Measurements from ENCODE around the gene CBLN4. TPM values are rescaled to one million over a fixed set of nuclear protein-coding genes. Genes with fewer than 3 reads are reported as not detected.

The CBLN4 gene
- total and polyA plus RNA-seq, 2 experiments from 2014 or later = 2.5 to 2.6 TPM

- TF ChIP-seq CTCF (IDR thresholded peaks at IDR 0.05; ENCODE audit: poor library complexity) = no peak
- no peak for TF ChIP-seq EZH2 (IDR thresholded peaks at IDR 0.05; ENCODE audit: borderline replicate concordance)
- TF ChIP-seq EZH2phosphoT487 (IDR thresholded peaks at IDR 0.05; ENCODE audit: low read depth, severe bottlenecking, unreplicated experiment) = no peak
- 68% methylated on average over 3 of the region's 3 CpGs for WGBS (ENCODE audit: low lambda C conversion rate, missing lambda C conversion rate)
These were observed 3.4 kb downstream of the CBLN4 start for GRCh38 chr20:56001890-56002289.

GRCh38 chr20:56001106-56001785 is 4.1 kb downstream of the CBLN4 start:
- no peak overlapping the region for H3K27ac ChIP-seq

More at GRCh38 chr20:56001890-56002289, 3.4 kb downstream of the CBLN4 start:
- H3K36me3 ChIP-seq (replicated peaks; ENCODE audit: insufficient read depth, low read depth) = no peaks in the 10 kb centered on the region
- DNase-seq (ENCODE audit: low spot score) = no peak
- no peaks in the 10 kb centered on the region for H3K79me2 ChIP-seq
- no peaks in the 10 kb centered on the region for H3K4me1 ChIP-seq (ENCODE audit: insufficient read depth)
- H3K4me3 ChIP-seq = no peak overlapping the region
- H3K27me3 ChIP-seq = peaks cover 11% of the 10 kb centered on the region
- H3K27ac ChIP-seq = no peak overlapping the region
- no peaks in the 10 kb centered on the region for H3K9me3 ChIP-seq (ENCODE audit: low read depth)
- no peak overlapping the region for H3K4me2 ChIP-seq
- H3K9me2 ChIP-seq (replicated peaks; ENCODE audit: insufficient read depth) = no peaks in the 10 kb centered on the region
- no peaks in the 10 kb centered on the region for H4K20me1 ChIP-seq (ENCODE audit: insufficient read depth, poor library complexity, severe bottlenecking)
- H2AFZ ChIP-seq = no peak overlapping the region

GRCh38 chr20:55978550-55978949 is 26.8 kb downstream of the CBLN4 start:
- Histone ChIP-seq H3K9me3 (ENCODE audit: low read depth) (no peaks in the 10 kb centered on the region), H3K79me2 (no peaks in the 10 kb centered on the region), H4K20me1 (ENCODE audit: insufficient read depth, poor library complexity, severe bottlenecking) (no peaks in the 10 kb centered on the region), H3K9me2 (replicated peaks; ENCODE audit: insufficient read depth) (no peaks in the 10 kb centered on the region), H3K4me3 (no peak overlapping the region), H3K4me1 (ENCODE audit: insufficient read depth) (no peaks in the 10 kb centered on the region), H3K36me3 (replicated peaks; ENCODE audit: insufficient read depth, low read depth) (no peaks in the 10 kb centered on the region), H2AFZ (no peak overlapping the region), H3K4me2 (no peak overlapping the region), H3K27me3 (no peaks in the 10 kb centered on the region), H3K27ac (no peak overlapping the region)
- TF ChIP-seq EZH2 (IDR thresholded peaks at IDR 0.05; ENCODE audit: borderline replicate concordance) (no peak), EZH2phosphoT487 (IDR thresholded peaks at IDR 0.05; ENCODE audit: low read depth, severe bottlenecking, unreplicated experiment) (no peak), CTCF (IDR thresholded peaks at IDR 0.05; ENCODE audit: poor library complexity) (no peak)
- DNase-seq (ENCODE audit: low spot score) = no peak
- 59% methylated on average over 2 of the region's 2 CpGs for WGBS (ENCODE audit: low lambda C conversion rate, missing lambda C conversion rate)

More at GRCh38 chr20:56001106-56001785, 4.1 kb downstream of the CBLN4 start:
- H3K36me3 ChIP-seq (replicated peaks; ENCODE audit: insufficient read depth, low read depth) = no peaks in the 10 kb centered on the region
- no peaks in the 10 kb centered on the region for H3K9me3 ChIP-seq (ENCODE audit: low read depth)
- no peak overlapping the region for H3K4me2 ChIP-seq
- H2AFZ ChIP-seq = no peak overlapping the region
- H3K4me1 ChIP-seq (ENCODE audit: insufficient read depth) = no peaks in the 10 kb centered on the region
- no peak overlapping the region for H3K4me3 ChIP-seq
- no peaks in the 10 kb centered on the region for H3K9me2 ChIP-seq (replicated peaks; ENCODE audit: insufficient read depth)
- DNase-seq (ENCODE audit: low spot score) = no peak
- H3K79me2 ChIP-seq = no peaks in the 10 kb centered on the region
- 56% methylated on average over 5 of the region's 5 CpGs for WGBS (ENCODE audit: low lambda C conversion rate, missing lambda C conversion rate)
- TF ChIP-seq CTCF (IDR thresholded peaks at IDR 0.05; ENCODE audit: poor library complexity) (no peak), EZH2phosphoT487 (IDR thresholded peaks at IDR 0.05; ENCODE audit: low read depth, severe bottlenecking, unreplicated experiment) (no peak), EZH2 (IDR thresholded peaks at IDR 0.05; ENCODE audit: borderline replicate concordance) (no peak)
- H3K27me3 ChIP-seq = peaks cover 11% of the 10 kb centered on the region
- no peaks in the 10 kb centered on the region for H4K20me1 ChIP-seq (ENCODE audit: insufficient read depth, poor library complexity, severe bottlenecking)
